Activated CD4-positive, alpha-beta T cell treated with anti-CD3 and anti-CD28 coated beads, Interleukin-2, amount 50 U/mL, for 1 hour (primary cell): ENCODE data around the gene KCNG2.

ENCODE experiments used
- DNase-seq: peaks from one replicate; pipeline ENCODE4 v3.0.0-alpha.2; 2020

Gene KCNG2

GRCh38 chr18:79927607-79928562, 130.1 kb downstream of the KCNG2 start:
- DNase-seq = no peak

DNA sequence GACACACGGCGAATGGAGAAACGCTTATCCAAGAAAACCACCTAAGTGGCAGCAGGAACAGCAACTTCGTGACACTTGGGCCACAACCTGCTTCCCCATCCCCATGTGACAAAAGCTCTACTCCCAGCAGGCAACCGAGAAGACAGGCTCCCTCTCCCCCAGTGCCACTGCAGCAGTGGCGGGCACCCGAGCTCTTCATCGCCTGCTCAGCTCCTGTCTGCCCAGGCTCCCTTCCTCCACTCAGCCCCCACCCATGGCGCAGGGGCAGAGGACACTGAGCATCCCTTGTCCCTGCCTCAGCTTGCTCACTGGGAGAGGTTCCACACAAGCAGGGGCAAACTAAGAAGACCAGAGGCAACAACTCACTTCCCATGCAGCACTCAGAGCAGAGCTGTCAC, 130.8 kb downstream of the KCNG2 start:
- DNase-seq = no peak

DNA sequence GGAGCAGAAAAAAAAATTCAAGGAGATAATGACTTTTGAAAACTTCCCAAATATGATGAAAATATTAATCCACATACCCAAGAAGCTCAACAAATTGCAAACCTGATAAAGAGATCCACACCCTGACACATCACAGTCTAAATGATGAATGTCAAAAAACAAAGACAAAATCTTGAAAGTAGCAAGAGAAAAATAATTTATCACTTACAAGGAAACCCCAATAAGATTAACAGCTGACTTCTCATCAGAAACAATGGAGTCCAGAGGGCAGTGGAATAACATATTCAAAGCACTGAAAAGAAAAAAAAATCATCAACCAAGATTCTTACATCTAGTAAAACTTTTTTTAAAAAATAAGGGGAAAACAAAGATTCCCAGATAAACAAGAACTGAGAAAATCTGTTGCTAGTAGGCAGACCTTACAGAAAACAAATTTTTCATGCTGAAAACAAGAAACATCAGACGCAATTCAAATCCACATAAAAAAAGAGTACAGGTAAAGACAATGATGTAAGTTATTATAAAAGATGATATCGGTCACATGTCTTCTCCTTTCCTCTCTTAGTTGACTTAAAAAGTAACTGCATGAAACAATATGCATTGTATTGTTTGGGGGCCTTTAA, 132.4 kb downstream of the KCNG2 start:
- no peak for DNase-seq

- DNase-seq = no peak
Measured at GRCh38 chr18:79931475-79931874, 133.7 kb downstream of the KCNG2 start.

DNA sequence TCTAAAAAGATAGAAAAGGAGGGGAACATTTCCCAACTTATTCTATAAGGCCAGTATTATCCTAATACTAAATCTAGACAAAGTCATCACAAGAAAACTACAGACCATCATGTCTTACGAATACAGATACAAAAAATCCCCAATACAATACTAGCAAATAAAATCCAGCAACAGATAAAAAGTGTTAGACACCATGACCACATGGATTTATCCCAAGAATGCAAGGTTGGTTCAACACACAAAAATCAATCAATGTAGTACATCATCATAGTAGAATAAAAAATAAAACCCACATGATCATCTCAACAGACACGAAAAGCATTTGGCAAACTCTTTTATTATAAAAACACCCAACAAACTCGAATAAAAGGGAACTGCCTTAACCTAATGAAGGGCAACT, 135.2 kb downstream of the KCNG2 start:
- no peak for DNase-seq

DNA sequence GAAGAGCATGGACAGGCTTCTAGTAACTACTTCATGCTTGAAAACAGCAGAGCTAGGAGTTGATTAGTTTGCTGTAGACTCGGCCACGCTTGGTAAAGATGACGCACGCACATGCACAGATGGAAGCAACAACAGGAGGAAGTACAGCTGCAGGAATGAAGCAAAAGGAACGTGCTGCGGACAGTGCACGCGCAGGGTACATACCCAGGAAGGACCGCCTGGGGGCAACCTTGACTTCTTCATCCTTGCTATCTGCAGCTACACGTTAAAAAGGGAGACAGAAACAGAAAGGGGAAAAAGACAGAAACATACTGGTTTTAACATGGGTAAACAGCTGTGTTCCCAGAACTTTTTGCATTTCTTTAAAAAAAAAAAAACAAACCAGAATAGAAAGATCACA, 136.0 kb downstream of the KCNG2 start:
- no peak for DNase-seq

GRCh38 chr18:79934311-79935097, 136.8 kb downstream of the KCNG2 start:
- DNase-seq = no peak

DNA sequence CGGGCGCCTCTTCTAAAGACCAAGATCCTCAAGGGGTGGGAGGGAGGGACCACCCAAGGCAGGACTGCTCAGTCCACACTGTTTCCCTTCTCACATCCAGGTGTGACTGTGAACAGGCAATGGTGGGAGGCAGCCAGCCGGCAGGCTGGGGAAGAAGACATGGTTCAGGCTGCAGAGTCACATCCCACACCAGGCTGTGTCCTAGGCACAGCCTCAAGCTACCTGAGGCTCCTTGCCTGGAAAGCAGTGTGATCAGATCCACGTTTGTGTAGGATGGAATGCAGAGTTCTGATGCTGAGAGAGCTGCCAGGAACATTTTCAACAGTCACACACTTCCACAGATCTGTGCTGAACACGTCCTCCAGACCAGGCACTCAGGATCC, 137.4 kb downstream of the KCNG2 start:
- DNase-seq = no peak

GRCh38 chr18:79935499-79935898, 137.8 kb downstream of the KCNG2 start:
- no peak for DNase-seq

DNA sequence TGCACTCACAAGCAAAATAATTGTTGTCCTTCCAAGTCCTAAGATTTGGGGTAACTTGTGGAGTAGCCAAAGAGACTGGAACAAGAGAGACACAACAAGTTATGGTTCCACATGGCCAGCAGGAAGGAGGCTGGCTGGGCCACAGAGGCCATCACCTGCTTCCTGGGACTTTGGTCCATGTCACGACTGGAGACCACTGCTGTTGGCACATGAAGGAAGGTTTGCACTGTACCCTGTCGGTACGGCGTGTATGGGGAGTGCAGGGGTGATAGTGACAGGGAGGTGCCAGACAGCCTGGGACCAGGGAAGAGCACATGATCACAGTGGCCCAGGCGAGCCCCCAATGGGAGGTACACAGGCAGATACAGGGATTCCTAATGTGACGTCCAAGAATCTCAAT, 138.2 kb downstream of the KCNG2 start:
- no peak for DNase-seq

DNA sequence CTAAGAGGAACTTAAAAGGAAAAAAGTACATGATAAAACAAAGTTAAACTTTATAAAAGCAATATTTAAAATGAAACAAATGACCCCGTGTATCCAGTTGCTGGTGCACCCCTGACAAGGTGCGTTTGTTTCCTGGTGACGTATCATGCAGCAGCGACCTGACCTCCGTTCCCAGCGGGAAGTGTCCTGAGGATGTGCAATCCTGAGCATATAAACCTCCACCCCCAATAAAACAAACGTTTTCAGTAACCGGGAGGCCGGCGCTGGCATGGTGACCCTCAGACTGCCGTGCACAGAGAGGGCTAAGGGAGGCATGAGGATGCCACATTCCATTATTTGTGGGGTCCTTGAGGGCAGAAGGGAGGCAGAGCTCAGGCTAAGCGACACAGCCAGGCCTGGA, 138.9 kb downstream of the KCNG2 start:
- no peak for DNase-seq

- DNase-seq = no peak
Measured at GRCh38 chr18:79937103-79937860, 139.5 kb downstream of the KCNG2 start.

- DNase-seq = no peak
Measured at GRCh38 chr18:79938196-79938595, 140.5 kb downstream of the KCNG2 start.

GRCh38 chr18:79939096-79939495, 141.4 kb downstream of the KCNG2 start:
- no peak for DNase-seq

GRCh38 chr18:79940126-79940813, 142.5 kb downstream of the KCNG2 start:
- DNase-seq = no peak

GRCh38 chr18:79940814-79941472, 143.2 kb downstream of the KCNG2 start:
- no peak for DNase-seq

- DNase-seq = no peak
Measured at GRCh38 chr18:79941473-79942119, 143.9 kb downstream of the KCNG2 start.

DNA sequence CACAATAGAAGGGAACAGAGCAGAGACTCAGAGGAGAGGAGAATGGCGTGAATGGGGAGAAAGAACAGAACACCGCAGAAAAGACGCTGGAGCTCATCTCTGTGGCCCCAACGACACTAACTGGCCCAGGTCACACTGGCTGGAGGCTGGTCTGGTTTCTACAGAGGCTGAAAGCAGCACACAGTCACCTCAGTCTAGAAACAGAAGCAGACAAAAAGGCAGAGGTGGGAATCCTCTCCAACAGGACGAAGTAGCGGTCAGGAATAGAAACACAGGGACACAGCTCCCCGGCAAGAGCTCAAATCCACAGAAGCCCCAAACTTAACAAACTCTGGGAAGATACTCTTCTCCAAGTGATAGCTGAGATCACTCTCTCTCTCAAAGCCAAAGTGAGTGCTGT, 144.5 kb downstream of the KCNG2 start:
- no peak for DNase-seq

GRCh38 chr18:79942786-79943607, 145.3 kb downstream of the KCNG2 start:
- no peak for DNase-seq

DNA sequence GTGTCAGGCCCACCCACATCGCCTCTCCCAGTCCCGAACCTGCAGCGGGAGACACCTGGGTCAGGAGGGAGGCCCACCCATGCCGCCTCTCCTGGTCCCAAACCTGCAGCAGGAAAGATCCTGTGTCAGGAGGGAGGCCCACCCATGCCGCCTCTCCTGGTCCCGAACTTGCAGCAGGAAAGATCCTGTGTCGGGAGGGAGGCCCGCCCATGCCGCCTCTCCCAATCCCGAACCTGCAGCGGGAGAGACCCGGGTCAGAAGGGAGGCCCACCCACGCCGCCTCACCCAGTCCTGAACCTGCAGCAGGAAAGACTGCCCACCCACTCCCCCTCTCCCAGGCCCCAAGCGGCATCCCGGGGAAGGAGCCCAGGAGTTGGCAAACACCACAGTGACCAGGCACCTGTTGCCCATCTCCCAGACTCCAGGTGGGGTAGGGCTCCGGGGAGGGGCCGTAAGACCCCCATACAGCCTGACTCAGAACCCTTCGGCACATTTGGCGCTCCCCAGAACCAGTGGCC, 145.9 kb downstream of the KCNG2 start:
- no peak for DNase-seq
